ENCODE measurements around the gene DCP1A.

The DCP1A gene

DNA sequence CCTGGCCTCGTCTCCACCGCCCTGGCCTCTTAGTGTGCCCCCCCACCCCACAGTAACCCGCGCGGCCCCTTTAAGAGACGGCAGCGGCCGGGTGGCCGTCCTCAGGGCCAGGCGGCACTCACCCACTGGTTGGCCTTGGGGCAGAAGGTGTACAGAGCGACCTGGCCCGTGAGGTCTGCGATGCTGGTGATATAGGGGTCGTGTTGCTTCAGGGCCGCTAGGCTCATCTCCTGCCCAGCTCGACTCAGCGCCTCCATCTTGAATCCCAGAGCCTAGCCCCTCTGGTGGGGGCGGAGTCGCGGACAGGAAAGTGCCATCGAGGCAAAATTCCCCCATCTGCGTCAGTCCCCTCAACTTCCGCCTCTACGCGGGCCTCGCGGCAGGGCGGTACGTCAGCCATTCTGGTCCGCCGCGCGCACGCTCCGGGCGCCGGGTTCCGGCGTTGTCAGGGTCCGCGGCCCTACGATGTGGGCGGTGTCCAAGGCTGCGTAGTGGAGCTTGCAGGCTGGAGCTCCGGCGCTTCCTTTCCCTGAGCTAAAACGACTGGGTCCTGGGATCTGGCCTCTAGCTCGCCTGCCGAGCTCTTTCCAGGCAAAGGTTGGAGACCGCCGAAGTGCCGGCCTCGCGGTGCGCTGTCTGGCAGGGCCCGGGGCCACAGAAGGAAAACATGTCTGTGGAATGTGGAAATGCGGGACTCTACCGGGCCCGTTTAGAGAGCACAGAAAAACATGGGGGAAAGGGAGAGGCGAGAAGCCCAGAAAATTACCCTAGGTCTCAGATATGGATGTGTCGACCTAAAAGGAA is at the start of gene DCP1A:
DCP1A (minus strand) TSS at position 283 of the 804 bp plus-strand sequence; CDS start at position 257, 26 bp downstream.
- peak within 1 kb of the TSS; percentile 94 for H3K4me3 ChIP-seq (ENCODE audit: low read depth, low read length)
- DNase-seq (ENCODE audit: low read depth, low spot score): peak; percentile 98
- in situ Hi-C loops (cut with HindIII; ENCODE audit: low sequenced_read_pairs): loop anchor here (10.0 kb wide), 1 partner anchor 113 kb away; no protein-coding TSS in a partner anchor
- TF ChIP-seq, protein P1, sequence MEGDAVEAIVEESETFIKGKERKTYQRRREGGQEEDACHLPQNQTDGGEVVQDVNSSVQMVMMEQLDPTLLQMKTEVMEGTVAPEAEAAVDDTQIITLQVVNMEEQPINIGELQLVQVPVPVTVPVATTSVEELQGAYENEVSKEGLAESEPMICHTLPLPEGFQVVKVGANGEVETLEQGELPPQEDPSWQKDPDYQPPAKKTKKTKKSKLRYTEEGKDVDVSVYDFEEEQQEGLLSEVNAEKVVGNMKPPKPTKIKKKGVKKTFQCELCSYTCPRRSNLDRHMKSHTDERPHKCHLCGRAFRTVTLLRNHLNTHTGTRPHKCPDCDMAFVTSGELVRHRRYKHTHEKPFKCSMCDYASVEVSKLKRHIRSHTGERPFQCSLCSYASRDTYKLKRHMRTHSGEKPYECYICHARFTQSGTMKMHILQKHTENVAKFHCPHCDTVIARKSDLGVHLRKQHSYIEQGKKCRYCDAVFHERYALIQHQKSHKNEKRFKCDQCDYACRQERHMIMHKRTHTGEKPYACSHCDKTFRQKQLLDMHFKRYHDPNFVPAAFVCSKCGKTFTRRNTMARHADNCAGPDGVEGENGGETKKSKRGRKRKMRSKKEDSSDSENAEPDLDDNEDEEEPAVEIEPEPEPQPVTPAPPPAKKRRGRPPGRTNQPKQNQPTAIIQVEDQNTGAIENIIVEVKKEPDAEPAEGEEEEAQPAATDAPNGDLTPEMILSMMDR (IDR thresholded peaks at IDR 0.05; ENCODE audit: low read depth, low read length): no peak

GRCh38 chr3:53384465-53385423 is 37.4 kb upstream of the DCP1A start:
- TF ChIP-seq, protein P1 (IDR thresholded peaks at IDR 0.05; ENCODE audit: low read depth, low read length): no peak
- DNase-seq (ENCODE audit: low read depth, low spot score): no peak
- in situ Hi-C loops (cut with HindIII; ENCODE audit: low sequenced_read_pairs): no loop called here
- no peak overlapping the region for H3K4me3 ChIP-seq (ENCODE audit: low read depth, low read length)

DNA sequence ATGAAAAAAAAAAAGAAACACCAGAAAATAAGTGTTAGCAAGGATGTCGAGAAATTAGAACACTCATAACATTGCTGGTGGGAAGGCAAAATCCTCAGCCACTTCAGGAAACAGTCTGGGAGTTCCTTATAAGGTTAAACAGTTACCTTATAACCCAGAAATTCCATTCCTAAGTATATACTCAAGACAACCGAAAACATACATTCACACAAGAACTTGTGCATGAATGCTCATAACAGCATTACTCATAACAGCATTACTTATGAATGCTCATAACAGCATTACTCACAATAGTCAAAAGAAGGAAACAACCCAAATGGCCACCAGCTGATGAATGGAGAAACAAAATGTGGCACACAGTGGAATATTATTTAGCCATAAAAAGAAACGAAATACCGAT is 34.8 kb upstream of the DCP1A start:
- peak; percentile 1 for DNase-seq (ENCODE audit: low read depth, low spot score)
- in situ Hi-C loops (cut with HindIII; ENCODE audit: low sequenced_read_pairs): no loop called here
- TF ChIP-seq, protein P1 (IDR thresholded peaks at IDR 0.05; ENCODE audit: low read depth, low read length): no peak

GRCh38 chr3:53380306-53380705 is 33.0 kb upstream of the DCP1A start:
- TF ChIP-seq, protein P1 (IDR thresholded peaks at IDR 0.05; ENCODE audit: low read depth, low read length): no peak
- H3K4me3 ChIP-seq (ENCODE audit: low read depth, low read length): no peak overlapping the region
- in situ Hi-C loops (cut with HindIII; ENCODE audit: low sequenced_read_pairs): no loop called here
- DNase-seq (ENCODE audit: low read depth, low spot score): no peak

More for the DNA sequence above, 34.8 kb upstream of the DCP1A start:
- H3K4me3 ChIP-seq (ENCODE audit: low read depth, low read length): no peak overlapping the region

DNA sequence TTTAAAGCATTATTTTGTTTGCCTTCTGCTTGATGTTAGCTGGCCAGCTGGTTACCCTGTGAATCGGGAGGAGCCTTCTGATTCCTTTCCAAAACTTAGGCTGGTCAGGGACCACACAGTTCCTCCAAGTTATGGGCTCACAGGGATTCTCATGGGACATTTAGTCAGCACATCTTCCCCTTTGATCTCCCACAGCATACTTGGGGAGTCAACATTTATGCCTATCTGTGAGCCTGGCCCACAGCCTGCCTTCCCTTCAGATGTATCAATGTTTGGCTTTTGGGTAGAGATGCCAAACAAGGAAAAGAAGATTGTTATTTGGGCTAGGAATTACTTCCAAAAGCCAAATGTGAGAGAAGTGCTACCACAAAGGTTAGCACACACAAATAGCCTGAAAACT is 32.6 kb upstream of the DCP1A start:
- no peak for DNase-seq (ENCODE audit: low read depth, low spot score)
- in situ Hi-C loops (cut with HindIII; ENCODE audit: low sequenced_read_pairs): no loop called here
- TF ChIP-seq, protein P1 (IDR thresholded peaks at IDR 0.05; ENCODE audit: low read depth, low read length): no peak
- no peak overlapping the region for H3K4me3 ChIP-seq (ENCODE audit: low read depth, low read length)

- TF ChIP-seq, protein P1 (IDR thresholded peaks at IDR 0.05; ENCODE audit: low read depth, low read length): no peak
- no peak for DNase-seq (ENCODE audit: low read depth, low spot score)
- in situ Hi-C loops (cut with HindIII; ENCODE audit: low sequenced_read_pairs): no loop called here
- H3K4me3 ChIP-seq (ENCODE audit: low read depth, low read length): no peak overlapping the region
Observed at GRCh38 chr3:53377794-53378193, 30.5 kb upstream of the DCP1A start.

Measured in astrocyte of the spinal cord (primary cell).